HG03565 (cell line): Measurements from ENCODE around the gene TNFRSF14.

Experiments
- ATAC-seq: cut with Tn5 transposase; IDR thresholded peaks from one replicate; pipeline ENCODE4 v1.9.1; 2021; ENCODE audit warnings: mild to moderate bottlenecking, moderate library complexity; ENCODE audit not compliant: unreplicated experiment

Gene TNFRSF14

GRCh38 chr1:2586154-2587070, 30.2 kb downstream of the TNFRSF14 start, which contains the start of gene PRXL2B:
PRXL2B (plus strand) TSS chr1:2586777; CDS start chr1:2586886, 109 bp downstream.
- ATAC-seq = peak; percentile 55

GRCh38 chr1:2587071-2587859, 31.1 kb downstream of the TNFRSF14 start:
- ATAC-seq = no peak

GRCh38 chr1:2587860-2588571, 31.8 kb downstream of the TNFRSF14 start:
- no peak for ATAC-seq

- no peak for ATAC-seq
These were observed 32.7 kb downstream of the TNFRSF14 start for GRCh38 chr1:2588661-2589430.

GRCh38 chr1:2589431-2590232, 33.5 kb downstream of the TNFRSF14 start:
- no peak for ATAC-seq

- ATAC-seq = no peak
These were observed 34.3 kb downstream of the TNFRSF14 start for GRCh38 chr1:2590233-2591141.

- no peak for ATAC-seq
These were observed 35.0 kb downstream of the TNFRSF14 start for GRCh38 chr1:2591233-2591580.

GRCh38 chr1:2591581-2592261, 35.5 kb downstream of the TNFRSF14 start:
- no peak for ATAC-seq

DNA sequence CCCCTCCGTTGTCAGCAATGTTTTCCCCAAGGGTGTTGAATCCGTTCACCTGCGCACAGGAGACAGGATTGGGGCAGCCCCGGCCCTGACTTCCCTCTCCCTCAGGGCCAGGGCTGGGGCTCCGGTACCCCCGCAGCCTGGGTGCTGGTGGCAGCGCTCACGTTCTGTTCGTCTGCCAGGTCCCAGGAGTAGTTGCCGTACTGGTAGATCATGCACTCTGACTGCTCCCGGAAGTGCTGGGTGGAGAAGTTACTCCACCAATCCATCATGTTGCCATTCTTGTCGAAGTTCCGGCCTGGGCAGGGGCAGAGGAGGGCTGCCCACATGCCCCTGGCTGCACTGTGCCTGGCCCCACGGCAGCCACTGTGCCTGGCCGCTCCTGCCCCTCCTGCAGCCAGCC, 36.5 kb downstream of the TNFRSF14 start:
- ATAC-seq = no peak

DNA sequence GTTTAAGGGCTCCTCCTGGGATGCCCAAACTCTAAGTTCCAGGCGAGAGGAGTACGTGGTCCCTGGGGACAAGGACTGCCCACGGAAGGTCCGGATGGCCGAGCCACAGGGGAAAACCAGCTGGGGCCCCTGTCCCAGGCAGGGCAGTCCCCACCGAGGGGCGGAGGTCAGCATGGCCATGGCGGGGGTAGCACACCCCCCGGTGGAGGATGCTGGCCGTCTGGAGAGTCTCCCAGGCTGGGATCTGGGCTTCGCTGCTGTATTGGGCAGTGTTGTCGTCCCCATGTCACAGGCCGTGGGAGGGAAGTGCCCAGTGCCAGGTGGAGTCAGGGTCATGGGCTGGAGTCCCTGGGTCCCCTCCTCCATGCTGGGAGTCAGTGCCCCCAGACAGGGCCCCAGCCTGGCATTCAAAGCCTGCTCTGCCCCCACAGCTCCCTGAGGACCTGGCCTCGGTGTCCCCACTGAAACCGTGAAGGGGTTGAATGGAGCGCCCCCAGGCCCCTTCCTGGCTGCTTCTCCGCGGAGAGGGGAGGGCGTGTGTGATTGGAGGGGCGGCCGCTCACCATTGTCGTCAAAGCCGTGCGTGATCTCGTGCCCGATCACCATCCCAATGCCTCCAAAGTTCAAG, 37.2 kb downstream of the TNFRSF14 start:
- no peak for ATAC-seq

GRCh38 chr1:2594001-2594640, 38.0 kb downstream of the TNFRSF14 start:
- no peak for ATAC-seq

DNA sequence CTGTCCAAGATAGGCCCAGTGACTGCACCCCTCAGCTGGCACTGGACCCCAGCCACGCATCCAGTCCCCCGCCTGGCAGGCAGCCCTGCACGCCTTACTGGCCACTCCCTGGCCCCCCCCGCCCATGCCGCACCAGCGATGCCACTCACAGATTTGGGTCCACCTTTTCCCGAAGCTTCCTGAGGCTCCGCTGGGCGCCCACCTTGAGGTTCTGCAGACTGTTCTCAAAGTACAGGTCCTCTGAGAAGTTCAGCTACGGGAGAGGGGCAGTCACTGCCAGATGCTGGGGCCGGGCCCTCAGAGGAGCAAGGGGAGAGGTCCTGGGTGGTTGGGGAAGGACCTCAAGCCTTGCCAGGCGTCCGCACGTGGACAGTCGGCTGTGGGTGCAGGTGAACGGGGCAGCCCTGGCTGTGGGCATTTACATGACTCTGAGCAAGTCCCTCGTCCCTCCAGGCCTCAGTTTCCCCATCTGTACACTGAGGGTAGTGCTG, 38.5 kb downstream of the TNFRSF14 start:
- no peak for ATAC-seq

DNA sequence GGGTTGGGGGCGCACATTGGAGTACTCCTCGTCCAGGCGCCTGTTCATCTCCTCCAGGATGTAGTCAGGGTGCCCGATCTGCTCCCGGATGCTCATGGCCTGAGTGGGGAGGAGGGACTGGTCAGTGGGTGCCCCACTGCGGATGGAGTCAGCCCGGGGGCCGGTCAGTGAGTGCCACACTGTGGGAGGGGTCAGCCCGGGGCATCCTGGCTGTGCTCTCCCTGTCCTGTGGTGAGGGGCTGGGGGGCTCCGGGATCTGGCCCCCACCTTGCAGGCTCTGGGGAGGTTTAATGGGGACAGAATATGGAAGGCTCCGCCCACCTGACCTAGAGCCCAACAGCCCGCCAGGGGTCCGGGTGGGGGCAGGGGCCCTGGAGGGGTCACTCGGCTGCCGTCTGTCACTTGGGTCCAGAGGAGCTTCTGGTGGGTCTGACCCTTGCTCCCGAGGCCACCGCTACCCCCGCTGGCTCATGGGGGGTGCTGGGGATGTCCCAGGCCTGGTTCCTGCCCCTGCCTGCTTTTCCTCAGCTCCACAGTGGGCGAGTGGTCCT, 39.2 kb downstream of the TNFRSF14 start:
- ATAC-seq = no peak

DNA sequence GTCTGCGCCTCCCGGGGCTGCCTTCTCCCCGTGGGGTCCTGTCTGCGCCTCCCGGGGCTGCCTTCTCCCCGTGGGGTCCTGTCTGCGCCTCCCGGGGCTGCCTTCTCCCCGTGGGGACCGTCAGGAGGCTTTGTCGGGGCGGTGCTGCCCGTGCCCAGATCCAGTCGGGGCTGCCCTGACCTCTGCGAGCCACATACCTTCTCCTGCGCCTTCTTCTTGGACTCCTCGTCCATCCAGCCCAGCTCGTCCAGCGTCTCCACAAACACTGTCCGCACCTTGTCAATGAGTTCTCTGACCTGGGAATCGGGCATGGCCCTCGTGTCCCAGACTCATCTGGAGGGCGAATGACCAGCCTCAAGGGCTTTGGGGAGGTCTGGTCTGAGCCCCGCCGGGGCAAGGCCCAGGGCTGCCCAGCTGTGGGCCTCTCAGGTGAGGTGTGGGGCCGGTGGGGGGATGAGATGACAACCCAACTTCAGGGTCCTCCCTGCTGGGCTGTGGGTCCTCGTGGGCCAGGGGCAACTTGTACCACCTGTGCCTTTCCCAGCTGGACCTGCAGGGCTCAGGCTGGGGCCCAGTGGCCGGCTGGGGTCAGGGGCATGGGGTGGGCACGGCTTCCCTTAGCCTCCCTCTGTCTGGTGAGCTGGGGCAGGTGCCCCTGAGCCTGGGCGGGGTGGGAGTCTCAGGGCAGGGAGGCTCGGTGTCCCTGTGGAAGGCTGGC, 39.8 kb downstream of the TNFRSF14 start:
- ATAC-seq = no peak

- ATAC-seq = no peak
These were observed 40.6 kb downstream of the TNFRSF14 start for GRCh38 chr1:2596530-2597333.
